GM23338 (cell line): Measurements from ENCODE around the gene VENTX. TPM values are rescaled to one million over a fixed set of nuclear protein-coding genes. Genes with fewer than 3 reads are reported as not detected.

ENCODE experiments used
- ATAC-seq: fragments of 200-7000 bp; cut with Tn5 transposase; 3 replicates; pipeline ENCODE4 v1.9.1; 2020
- DNase-seq: peaks from one replicate; pipeline ENCODE4 v3.0.0-alpha.2; 2015; ENCODE audit warnings: low spot score
- H2AFZ ChIP-seq: fragments of 200-600 bp; sonication (generic); 2 replicates; pipeline ENCODE4 v1.8.0; 2016; ENCODE audit warnings: antibody characterized with exemption, mild to moderate bottlenecking, moderate library complexity
- H3F3A ChIP-seq: fragments of 200-600 bp; sonication (generic); replicated peaks from 2 replicates; pipeline ENCODE4 v1.8.0; 2017; ENCODE audit warnings: antibody characterized with exemption, mixed run types, low read depth
- H3K27ac ChIP-seq: fragments of 200-600 bp; sonication (generic); 2 replicates; pipeline ENCODE4 v1.6.1; 2016; ENCODE audit warnings: low read depth
- H3K27me3 ChIP-seq: fragments of 200-600 bp; sonication (generic); 2 replicates; pipeline ENCODE4 v1.8.0; 2016; ENCODE audit warnings: mild to moderate bottlenecking, mixed run types, moderate library complexity; ENCODE audit not compliant: insufficient read depth
- H3K36me3 ChIP-seq: fragments of 200-600 bp; sonication (generic); 2 replicates; pipeline ENCODE4 v1.8.0; 2016; ENCODE audit warnings: mild to moderate bottlenecking; ENCODE audit not compliant: insufficient read depth
- H3K4me1 ChIP-seq: fragments of 200-600 bp; sonication (generic); 2 replicates; pipeline ENCODE4 v1.8.0; 2016; ENCODE audit warnings: mild to moderate bottlenecking, moderate library complexity; ENCODE audit not compliant: insufficient read depth
- H3K4me2 ChIP-seq: fragments of 200-600 bp; sonication (generic); 2 replicates; pipeline ENCODE4 v1.7.1; 2017; ENCODE audit warnings: mixed run types
- H3K4me3 ChIP-seq: fragments of 200-600 bp; sonication (generic); 2 replicates; pipeline ENCODE4 v1.6.1; 2016; ENCODE audit warnings: mixed run types
- H3K79me2 ChIP-seq: fragments of 200-600 bp; sonication (generic); replicated peaks from 2 replicates; pipeline ENCODE4 v1.8.0; 2017; ENCODE audit warnings: mild to moderate bottlenecking; ENCODE audit not compliant: insufficient read depth
- H3K9me2 ChIP-seq: fragments of 200-600 bp; sonication (generic); 2 replicates; pipeline ENCODE4 v1.8.0; 2017; ENCODE audit not compliant: insufficient read depth
- H4K20me1 ChIP-seq: fragments of 200-600 bp; sonication (generic); replicated peaks from 2 replicates; pipeline ENCODE4 v1.8.0; 2017; ENCODE audit warnings: mild to moderate bottlenecking; ENCODE audit not compliant: insufficient read depth
- H3K27ac Mint-ChIP-seq: 2 replicates; pipeline ENCODE4 v1.8.0; 2020; ENCODE audit warnings: inconsistent platforms, mild to moderate bottlenecking, moderate library complexity, mixed read lengths
- H3K27me3 Mint-ChIP-seq: 3 replicates; pipeline ENCODE4 v1.8.0; 2022; ENCODE audit warnings: low read depth, mild to moderate bottlenecking, moderate library complexity, mixed read lengths, inconsistent platforms; ENCODE audit not compliant: insufficient read depth, poor library complexity
- H3K36me3 Mint-ChIP-seq: 3 replicates; pipeline ENCODE4 v1.8.0; 2021; ENCODE audit warnings: low read depth, mild to moderate bottlenecking, inconsistent platforms, moderate library complexity, mixed read lengths
- H3K4me1 Mint-ChIP-seq: 3 replicates; pipeline ENCODE4 v1.8.0; 2020; ENCODE audit warnings: mild to moderate bottlenecking, inconsistent platforms, mixed read lengths
- H3K4me3 Mint-ChIP-seq: 3 replicates; pipeline ENCODE4 v1.8.0; 2021; ENCODE audit warnings: moderate library complexity, mild to moderate bottlenecking, inconsistent platforms, mixed read lengths
- H3K9me3 Mint-ChIP-seq: 3 replicates; pipeline ENCODE4 v1.8.0; 2020; ENCODE audit warnings: moderate library complexity, mild to moderate bottlenecking, inconsistent platforms, mixed read lengths
- CREB1 ChIP-seq: fragments of 250-450 bp; sonication (Bioruptor Pico); IDR thresholded peaks from 2 replicates; pipeline ENCODE4 v1.5.0; 2020; ENCODE audit warnings: low read depth, mild to moderate bottlenecking, moderate library complexity
- EZH2 ChIP-seq: fragments of 200-600 bp; sonication (generic); IDR thresholded peaks from one replicate; pipeline ENCODE4 v1.8.0; 2017; ENCODE audit warnings: antibody characterized with exemption, mild to moderate bottlenecking, low read depth; ENCODE audit not compliant: unreplicated experiment
- EZH2phosphoT487 ChIP-seq: fragments of 200-600 bp; sonication (generic); IDR thresholded peaks from one replicate; pipeline ENCODE4 v1.8.1; 2018; ENCODE audit warnings: antibody characterized with exemption; ENCODE audit not compliant: unreplicated experiment
- JUNB ChIP-seq: IDR thresholded peaks from one replicate; pipeline ENCODE4 v1.6.1; 2016; ENCODE audit warnings: antibody characterized with exemption; ENCODE audit not compliant: unreplicated experiment
- NANOG ChIP-seq: IDR thresholded peaks from 2 replicates; pipeline ENCODE4 v1.6.1; 2016; ENCODE audit warnings: antibody characterized with exemption, borderline replicate concordance
- POLR2AphosphoS5 ChIP-seq: IDR thresholded peaks from 2 replicates; pipeline ENCODE4 v1.6.1; 2016; ENCODE audit warnings: antibody characterized with exemption, low read depth
- STAT1 ChIP-seq: IDR thresholded peaks from one replicate; pipeline ENCODE4 v1.6.1; 2016; ENCODE audit warnings: antibody characterized with exemption; ENCODE audit not compliant: unreplicated experiment
- ZNF331 ChIP-seq: fragments of 250-450 bp; sonication (Bioruptor Pico); IDR thresholded peaks from 2 replicates; pipeline ENCODE4 v1.5.0; 2020; ENCODE audit warnings: low read depth, mild to moderate bottlenecking, moderate library complexity
- polyA plus RNA-seq: library from polyadenylated mRNA; unstranded; fragments of >200 nt; fragmentation: Nextera tagmentation; extraction: Ambion mirVana; gene quantifications from 2 replicates; pipeline ENCODE4 v1.2.1, GENCODE V29; 2016
- total RNA-seq: library from RNA; depleted of rRNA; stranded (reverse); fragments of >200 nt; shearing (Covaris generic); gene quantifications from 2 replicates; pipeline ENCODE4 v1.2.3, GENCODE V29; 2014
- TF ChIP-seq, protein P1 (sequence below): fragments of 250-450 bp; sonication (Bioruptor Pico); IDR thresholded peaks from 2 replicates; pipeline ENCODE4 v1.5.0; 2020; ENCODE audit warnings: mild to moderate bottlenecking, moderate library complexity
- TF ChIP-seq, protein P2 (sequence below): IDR thresholded peaks from 2 replicates; pipeline ENCODE4 v1.6.1; 2016; ENCODE audit warnings: antibody characterized with exemption

The VENTX gene
- total and polyA plus RNA-seq, 2 experiments from 2014 or later, result 4.8 to 8.1 TPM

DNA sequence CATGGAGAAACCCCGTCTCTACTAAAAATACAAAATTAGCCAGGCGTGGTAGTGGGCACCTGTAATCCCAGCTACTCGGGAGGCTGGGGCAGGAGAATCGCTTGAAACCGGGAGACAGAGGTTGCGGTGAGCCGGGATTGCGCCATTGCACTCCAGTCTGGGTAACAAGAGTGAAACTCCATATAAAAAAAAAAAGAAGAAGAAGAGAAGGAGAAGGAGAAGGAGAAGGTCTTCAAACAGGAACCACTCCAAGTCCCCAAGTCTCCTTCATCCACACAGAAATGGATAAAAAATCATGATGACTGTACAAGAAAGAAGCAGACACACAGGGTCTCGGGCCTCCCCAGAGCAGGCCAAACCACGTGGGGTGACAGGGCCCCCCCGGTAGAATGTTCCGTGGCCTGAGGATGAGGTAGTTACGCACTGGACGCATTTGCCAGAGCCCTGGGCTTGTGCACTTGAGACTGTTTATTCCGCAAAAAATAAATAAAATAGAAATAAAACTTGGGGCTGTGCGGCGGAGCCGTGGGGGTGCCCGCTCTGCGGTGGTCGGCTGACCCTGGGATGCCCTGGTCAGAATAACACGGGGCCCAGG lies 15.8 kb downstream of the VENTX start:
- H3K4me3 ChIP-seq, result no peak overlapping the region
- H3K27ac Mint-ChIP-seq, result no peak overlapping the region
- peaks cover 9% of the 10 kb centered on the region for H3K4me1 Mint-ChIP-seq

More for the DNA sequence above, 15.8 kb downstream of the VENTX start:
- no peak overlapping the region for H3K4me2 ChIP-seq
- H3K4me3 Mint-ChIP-seq, result no peak overlapping the region; the same call in 2 of the 3 replicates
- H3K27me3 ChIP-seq, result no peaks in the 10 kb centered on the region
- no peaks in the 10 kb centered on the region for H4K20me1 ChIP-seq
- TF ChIP-seq POLR2AphosphoS5 (no peak), EZH2 (no peak), EZH2phosphoT487 (no peak), CREB1 (no peak), NANOG (no peak), JUNB (no peak), ZNF331 (CRISPR knock-in tag) (no peak), STAT1 (no peak)
- TF ChIP-seq, protein P1, sequence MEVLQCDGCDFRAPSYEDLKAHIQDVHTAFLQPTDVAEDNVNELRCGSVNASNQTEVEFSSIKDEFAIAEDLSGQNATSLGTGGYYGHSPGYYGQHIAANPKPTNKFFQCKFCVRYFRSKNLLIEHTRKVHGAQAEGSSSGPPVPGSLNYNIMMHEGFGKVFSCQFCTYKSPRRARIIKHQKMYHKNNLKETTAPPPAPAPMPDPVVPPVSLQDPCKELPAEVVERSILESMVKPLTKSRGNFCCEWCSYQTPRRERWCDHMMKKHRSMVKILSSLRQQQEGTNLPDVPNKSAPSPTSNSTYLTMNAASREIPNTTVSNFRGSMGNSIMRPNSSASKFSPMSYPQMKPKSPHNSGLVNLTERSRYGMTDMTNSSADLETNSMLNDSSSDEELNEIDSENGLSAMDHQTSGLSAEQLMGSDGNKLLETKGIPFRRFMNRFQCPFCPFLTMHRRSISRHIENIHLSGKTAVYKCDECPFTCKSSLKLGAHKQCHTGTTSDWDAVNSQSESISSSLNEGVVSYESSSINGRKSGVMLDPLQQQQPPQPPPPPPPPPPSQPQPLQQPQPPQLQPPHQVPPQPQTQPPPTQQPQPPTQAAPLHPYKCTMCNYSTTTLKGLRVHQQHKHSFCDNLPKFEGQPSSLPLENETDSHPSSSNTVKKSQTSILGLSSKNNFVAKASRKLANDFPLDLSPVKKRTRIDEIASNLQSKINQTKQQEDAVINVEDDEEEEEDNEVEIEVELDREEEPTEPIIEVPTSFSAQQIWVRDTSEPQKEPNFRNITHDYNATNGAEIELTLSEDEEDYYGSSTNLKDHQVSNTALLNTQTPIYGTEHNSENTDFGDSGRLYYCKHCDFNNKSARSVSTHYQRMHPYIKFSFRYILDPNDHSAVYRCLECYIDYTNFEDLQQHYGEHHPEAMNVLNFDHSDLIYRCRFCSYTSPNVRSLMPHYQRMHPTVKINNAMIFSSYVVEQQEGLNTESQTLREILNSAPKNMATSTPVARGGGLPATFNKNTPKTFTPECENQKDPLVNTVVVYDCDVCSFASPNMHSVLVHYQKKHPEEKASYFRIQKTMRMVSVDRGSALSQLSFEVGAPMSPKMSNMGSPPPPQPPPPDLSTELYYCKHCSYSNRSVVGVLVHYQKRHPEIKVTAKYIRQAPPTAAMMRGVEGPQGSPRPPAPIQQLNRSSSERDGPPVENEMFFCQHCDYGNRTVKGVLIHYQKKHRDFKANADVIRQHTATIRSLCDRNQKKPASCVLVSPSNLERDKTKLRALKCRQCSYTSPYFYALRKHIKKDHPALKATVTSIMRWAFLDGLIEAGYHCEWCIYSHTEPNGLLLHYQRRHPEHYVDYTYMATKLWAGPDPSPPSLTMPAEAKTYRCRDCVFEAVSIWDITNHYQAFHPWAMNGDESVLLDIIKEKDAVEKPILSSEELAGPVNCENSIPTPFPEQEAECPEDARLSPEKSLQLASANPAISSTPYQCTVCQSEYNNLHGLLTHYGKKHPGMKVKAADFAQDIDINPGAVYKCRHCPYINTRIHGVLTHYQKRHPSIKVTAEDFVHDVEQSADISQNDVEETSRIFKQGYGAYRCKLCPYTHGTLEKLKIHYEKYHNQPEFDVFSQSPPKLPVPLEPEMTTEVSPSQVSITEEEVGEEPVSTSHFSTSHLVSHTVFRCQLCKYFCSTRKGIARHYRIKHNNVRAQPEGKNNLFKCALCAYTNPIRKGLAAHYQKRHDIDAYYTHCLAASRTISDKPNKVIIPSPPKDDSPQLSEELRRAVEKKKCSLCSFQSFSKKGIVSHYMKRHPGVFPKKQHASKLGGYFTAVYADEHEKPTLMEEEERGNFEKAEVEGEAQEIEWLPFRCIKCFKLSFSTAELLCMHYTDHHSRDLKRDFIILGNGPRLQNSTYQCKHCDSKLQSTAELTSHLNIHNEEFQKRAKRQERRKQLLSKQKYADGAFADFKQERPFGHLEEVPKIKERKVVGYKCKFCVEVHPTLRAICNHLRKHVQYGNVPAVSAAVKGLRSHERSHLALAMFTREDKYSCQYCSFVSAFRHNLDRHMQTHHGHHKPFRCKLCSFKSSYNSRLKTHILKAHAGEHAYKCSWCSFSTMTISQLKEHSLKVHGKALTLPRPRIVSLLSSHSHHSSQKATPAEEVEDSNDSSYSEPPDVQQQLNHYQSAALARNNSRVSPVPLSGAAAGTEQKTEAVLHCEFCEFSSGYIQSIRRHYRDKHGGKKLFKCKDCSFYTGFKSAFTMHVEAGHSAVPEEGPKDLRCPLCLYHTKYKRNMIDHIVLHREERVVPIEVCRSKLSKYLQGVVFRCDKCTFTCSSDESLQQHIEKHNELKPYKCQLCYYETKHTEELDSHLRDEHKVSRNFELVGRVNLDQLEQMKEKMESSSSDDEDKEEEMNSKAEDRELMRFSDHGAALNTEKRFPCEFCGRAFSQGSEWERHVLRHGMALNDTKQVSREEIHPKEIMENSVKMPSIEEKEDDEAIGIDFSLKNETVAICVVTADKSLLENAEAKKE (CRISPR knock-in tag), result no peak
- TF ChIP-seq, protein P2, sequence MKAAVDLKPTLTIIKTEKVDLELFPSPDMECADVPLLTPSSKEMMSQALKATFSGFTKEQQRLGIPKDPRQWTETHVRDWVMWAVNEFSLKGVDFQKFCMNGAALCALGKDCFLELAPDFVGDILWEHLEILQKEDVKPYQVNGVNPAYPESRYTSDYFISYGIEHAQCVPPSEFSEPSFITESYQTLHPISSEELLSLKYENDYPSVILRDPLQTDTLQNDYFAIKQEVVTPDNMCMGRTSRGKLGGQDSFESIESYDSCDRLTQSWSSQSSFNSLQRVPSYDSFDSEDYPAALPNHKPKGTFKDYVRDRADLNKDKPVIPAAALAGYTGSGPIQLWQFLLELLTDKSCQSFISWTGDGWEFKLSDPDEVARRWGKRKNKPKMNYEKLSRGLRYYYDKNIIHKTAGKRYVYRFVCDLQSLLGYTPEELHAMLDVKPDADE, result no peak
- H3K9me3 Mint-ChIP-seq, result no peaks in the 10 kb centered on the region; the same call in 1 of the 3 replicates
- H3K79me2 ChIP-seq, result no peaks in the 10 kb centered on the region
- H3K36me3 Mint-ChIP-seq, result no peaks in the 10 kb centered on the region
- H3K36me3 ChIP-seq, result no peaks in the 10 kb centered on the region
- H3K4me1 ChIP-seq, result peaks cover 5% of the 10 kb centered on the region; the same call in 1 of the 2 replicates
- peaks cover 15% of the 10 kb centered on the region for H3K27me3 Mint-ChIP-seq
- H3K9me2 ChIP-seq, result no peaks in the 10 kb centered on the region
- H3K27ac ChIP-seq, result no peak overlapping the region
- DNase-seq (no peak), ATAC-seq (no peak)
- no peak overlapping the region for H2AFZ ChIP-seq
- no peaks in the 10 kb centered on the region for H3F3A ChIP-seq
